Measurements from ENCODE around the gene FARP1.

The FARP1 gene

DNA sequence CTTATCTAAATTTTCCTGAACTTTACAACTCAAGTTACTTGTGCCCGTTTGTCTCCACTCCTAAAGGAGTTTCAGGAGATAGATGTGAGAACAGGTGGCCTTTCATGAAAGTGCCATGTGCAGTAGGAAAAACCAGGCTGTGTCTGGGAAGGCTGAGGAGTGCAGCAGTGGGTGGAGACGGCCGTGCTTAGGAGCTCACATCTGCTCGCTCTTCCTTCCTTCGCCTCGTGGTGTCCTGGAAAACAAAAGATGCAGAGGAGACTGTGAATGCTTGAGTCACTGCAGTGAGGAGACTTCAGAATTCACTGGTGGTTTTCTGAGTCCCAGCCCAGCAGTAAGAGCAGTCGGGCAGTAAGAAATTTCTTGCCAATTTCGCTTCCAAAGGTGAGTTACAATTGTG lies 172.6 kb downstream of the FARP1 start:
- no peak for DNase-seq

DNA sequence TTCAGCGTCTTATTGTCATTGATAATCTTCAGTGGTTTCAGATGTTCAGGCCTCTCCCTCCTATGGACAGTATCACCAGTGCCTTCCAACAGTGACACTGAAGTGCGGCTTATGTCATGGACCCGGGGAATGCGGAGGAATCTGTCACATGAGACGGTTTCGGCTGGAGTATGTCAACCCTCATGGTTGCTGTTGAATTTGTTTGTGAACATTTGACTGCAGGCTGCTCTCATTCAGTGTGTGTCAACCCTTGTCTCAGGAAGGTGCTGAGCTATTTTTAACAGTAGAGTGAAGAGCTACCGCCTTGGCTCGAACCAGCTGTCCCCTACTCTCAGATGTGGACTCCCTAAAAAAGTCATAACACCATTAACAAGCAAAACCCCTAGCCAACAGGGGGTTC lies 173.0 kb downstream of the FARP1 start:
- no peak for DNase-seq

DNA sequence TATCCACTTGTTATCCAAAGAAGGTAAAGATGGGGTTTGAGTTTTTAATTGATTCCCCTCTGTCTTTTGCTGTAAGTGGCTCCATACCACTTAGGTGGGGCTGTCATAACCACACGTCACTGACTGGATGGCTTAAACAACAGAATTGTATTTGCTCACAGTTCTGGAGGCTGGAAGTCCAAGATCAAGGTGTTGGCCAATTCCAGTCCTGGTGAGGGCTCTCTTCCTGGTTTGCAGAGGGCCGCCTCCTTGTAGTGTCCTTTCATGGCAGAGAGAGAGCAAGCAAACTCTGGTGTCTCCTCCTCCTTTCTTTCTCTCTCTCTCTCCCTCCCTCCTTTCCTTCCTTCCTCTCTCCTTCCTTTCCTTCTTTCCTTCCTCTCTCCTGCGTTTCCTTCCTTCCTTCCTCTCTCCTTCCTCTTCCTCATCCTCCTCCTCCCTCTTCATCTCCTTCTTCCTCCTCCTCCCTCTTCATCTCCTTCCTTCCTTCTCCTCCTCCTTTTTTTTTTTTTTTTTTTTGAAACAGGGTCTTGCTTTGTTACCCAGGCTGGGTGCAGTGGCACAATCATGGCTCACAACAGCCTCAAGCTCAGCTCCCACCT lies 174.8 kb downstream of the FARP1 start:
- no peak for DNase-seq

DNA sequence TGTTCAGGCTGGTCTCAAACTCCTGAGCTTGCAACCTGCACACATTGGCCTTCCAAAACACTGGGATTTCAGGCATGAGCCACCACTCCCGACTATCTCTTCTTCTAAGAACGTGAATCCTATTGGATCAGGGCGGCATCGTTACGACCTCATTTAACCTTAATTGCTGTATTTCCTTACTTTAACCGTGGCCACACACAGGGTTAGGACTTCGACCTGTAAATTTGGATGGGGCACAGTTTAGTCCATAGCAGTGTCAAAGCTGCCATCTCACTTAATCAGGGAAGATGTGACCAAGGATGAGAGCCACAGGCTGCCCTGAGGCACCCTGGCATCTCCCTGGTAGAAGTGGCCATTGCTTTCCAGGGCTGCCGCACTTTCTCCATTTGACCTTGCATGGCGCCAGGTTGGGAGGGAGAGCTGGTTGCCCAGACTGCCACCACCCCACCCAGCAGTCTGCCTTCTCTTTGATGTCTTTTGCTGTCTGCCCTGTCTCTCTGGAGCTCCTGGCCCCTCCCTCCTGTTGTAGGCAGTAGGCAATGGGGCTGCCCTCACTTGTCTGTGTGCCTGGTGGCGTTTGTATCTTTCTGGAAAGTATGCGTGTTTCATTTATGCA lies 175.5 kb downstream of the FARP1 start:
- DNase-seq, result no peak

- DNase-seq, result no peak
Observed at GRCh38 chr13:98320561-98321105, 177.7 kb downstream of the FARP1 start.

- DNase-seq, result no peak
Observed at GRCh38 chr13:98321395-98321794, 178.5 kb downstream of the FARP1 start.

- DNase-seq, result no peak
Observed at GRCh38 chr13:98322091-98322718, 179.3 kb downstream of the FARP1 start.

DNA sequence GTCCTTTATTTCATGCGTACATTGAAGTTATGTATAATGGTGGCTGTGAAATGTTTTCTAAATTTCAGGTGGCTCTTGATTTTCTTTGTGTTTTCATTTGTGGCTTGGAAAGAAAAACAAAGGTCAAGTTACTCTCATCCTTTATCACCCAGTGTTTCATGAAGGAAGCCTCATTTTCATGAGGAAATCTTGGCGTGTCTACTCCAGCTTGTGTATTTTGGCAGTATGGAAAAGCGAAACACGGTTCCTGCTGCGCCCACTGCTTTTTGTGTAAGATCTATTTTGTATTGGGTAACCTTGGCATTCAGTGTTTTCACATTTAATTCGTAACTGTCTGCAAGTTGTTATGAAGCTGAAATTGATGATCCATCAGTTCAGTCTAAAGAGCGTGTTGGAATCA lies 181.2 kb downstream of the FARP1 start:
- no peak for DNase-seq

DNA sequence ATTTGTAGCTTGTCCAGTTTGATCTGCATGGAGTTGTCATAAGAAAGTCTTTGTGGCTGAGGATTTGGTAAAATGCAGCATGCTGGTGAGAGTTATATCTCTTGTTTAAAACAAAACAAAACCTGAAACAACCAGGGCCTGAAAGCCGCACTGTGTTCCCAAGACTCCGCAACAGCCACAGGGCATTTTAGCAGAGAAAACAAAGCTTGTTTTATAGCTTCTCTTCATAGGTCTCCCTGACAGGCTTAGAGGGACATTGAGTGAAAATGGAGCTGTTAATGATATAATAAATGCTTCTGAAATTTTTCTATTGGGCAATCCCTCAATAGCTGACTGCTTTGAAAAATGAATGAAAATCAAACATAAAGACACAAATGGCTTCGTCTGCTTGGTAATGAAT lies 182.8 kb downstream of the FARP1 start:
- DNase-seq, result no peak

- DNase-seq, result no peak
Observed at GRCh38 chr13:98326291-98326690, 183.4 kb downstream of the FARP1 start.

DNA sequence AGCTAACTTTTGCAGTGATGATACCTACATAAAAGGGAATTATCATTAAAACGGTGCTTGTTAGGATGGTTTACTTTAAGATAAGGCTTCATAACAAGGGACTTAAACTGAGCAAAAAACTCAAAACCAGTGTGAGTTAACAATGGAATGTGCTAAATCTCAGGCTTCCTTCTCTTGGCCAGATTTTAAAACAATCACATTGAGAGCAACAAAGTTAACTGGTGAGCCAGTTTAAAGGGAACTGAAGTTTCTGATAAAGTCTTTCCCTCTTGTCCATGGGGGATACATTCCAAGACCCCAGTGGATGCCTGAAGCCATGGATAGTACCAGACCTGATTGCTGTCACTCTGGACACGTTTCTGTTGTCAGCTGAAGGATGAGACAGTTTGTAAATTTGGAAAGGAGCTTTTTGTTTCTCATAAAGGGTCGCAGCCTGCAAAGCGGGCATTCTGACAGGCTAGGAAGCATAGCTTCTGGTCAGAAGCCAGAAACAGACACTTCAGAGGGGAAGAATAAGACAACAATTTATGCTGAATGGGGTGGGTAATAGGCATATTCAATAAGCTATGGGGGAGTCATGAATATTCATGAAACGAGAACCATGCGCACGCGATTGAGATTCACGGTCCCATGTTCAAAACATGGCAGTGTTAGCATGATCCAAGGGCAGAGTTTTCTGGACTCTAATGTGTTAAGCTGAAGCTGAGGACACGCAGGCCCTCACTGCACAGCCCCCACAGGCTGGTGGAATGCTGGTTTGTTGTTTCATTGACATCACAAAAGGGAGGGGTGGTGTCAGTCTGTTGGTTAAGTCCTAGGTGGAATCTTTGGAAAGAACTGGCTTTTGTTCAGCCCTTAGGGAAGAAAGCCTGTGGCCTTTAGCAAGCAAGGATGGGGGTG lies 184.7 kb downstream of the FARP1 start:
- no peak for DNase-seq

- DNase-seq, result no peak
Observed at GRCh38 chr13:98328511-98328910, 185.6 kb downstream of the FARP1 start.

- DNase-seq, result no peak
Observed at GRCh38 chr13:98332222-98332621, 189.3 kb downstream of the FARP1 start.

- no peak for DNase-seq
Observed at GRCh38 chr13:98332691-98333090, 189.8 kb downstream of the FARP1 start.

- DNase-seq, result no peak
Observed at GRCh38 chr13:98333486-98333885, 190.6 kb downstream of the FARP1 start.

DNA sequence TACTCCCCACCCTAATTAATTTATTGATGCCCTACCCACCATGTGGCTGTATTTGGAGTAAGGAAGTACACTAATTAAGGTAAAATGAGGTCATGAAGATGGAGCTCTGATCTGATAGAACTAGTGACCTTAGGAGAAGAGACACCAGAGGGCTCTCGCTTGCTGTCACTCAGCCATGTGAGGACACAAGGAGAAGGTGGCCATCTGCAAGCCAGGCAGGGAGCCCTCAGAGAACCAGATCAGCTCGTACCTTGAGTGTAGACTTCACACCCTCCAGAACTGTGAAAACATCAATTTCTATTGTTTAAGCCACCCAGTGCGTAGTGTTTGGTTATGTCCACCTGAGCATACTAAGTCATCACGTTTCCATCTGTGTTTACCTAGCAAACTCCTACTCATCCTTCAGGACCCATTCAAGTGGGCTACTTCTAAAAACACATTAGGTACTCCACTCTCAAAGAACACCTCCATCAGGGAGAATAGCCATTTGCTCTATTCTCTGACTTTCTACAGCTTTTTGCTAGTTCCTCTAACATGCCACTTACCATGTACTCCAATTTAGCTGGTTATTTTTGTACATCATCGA lies 191.8 kb downstream of the FARP1 start:
- no peak for DNase-seq

DNA sequence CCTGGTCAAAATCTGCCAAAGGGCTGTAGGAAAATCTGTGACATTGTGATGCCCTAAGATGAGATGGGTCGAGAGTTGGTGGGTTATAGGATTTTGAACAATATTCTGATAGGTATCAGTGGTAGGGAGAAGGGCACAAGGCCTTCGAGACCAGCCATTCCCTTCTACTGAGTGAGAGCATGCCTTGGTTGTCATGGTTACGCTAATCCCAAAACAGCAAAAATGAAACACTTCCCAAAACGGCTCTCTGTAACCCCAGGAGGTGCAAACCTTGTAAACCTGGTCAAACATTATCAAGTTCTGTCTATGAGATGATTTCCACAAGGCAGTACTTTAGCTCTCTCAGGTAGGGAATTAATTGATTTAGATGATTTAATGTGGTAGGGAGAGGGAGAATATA lies 192.8 kb downstream of the FARP1 start:
- no peak for DNase-seq

DNA sequence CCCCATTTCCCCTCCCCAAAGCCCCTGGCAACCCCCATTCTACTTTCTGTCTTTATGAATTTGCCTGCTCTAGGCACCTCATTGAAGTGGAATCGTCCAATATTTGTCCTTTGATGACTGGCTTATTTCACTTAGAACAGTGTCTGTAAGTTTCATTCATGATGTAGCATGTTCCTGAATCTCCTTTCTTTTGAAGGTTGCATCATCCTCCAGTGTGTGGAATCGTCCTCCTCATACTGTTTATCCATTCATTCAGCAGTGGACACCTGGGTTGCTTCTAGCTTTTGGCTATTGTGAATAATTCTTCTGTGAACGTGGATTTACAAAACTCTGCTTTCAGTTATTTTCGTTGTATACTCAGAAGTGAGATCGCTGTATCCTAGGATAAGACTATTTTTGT lies 195.4 kb downstream of the FARP1 start:
- no peak for DNase-seq

DNA sequence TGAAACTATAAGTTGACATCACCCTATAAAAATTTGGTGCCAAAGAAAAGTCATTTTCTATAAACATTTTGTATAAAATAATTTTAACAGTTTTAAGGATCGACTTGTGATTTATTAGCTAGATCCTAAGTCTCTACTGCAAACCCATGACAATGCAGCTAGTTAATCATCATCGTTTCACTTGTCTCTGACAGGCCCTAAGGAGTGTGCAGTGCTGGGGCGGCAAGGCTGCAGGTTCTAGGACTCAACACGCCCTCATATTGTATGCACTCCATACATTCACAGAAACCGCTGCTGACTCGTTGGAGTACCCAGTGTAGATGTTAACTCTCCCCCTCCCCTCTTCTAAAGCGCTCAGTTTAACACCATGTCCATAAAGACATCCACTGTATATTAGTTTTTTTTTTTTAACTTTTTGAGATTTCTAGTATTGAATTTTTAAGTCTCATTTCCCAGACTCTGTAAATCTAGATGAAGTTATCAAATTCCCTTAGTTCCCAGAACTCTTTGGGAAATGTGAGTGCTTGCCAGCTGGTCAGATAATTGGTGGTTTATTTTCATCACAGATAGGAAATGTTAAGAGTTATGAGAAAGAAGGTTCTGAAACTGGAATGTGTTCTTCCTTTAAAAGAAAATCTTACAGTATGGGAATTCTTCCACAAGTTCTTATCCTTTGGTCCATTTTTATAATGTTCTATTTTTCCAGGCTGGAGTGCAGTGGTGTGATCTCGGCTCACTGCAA lies 197.0 kb downstream of the FARP1 start:
- DNase-seq, result no peak

DNA sequence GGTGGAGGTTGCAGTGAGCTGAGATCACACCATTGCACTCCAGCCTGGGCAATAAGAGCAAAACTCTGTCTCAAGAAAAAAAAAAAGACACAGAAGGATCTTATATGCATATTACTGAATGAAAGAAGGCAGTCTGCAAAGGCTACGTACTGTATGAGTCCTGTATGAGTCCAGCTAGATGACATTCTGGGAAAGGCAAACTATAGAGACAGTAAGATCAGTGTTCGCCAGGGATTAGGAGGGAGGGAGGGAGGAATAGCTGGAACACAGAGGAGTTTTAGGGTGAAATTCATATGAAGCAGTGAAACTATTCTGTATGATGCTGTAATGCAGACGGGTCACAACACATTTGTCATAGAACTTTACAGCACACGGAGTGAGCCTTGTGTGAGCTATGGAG lies 200.1 kb downstream of the FARP1 start:
- no peak for DNase-seq

DNA sequence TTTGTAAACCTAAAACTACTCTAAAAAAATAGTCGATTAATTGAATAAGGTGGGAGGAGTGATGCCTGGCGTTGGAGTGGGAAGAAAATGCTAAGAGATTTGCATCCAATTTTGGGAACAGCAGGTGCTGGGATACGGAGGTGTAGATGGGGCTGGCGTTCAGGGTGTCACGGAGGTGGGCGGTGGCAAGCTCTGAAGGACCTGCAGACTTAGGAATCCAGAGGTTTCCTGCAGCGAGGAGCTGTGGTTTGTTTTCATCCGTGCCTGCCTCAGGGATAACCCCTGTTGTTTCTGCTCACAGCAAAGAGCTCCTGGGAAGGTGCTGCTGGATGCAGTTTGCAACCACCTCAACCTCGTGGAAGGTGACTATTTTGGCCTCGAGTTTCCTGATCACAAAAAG lies 200.6 kb downstream of the FARP1 start:
- DNase-seq, result no peak

- DNase-seq, result no peak
Observed at GRCh38 chr13:98344392-98344791, 201.5 kb downstream of the FARP1 start.
